Kasumi-1 (cell line): Measurements from ENCODE around the gene UTP11.

Source experiments
- DNase-seq, 2 experiments: peaks; one replicate each; lab custom pipeline; 2025; lab: John Stamatoyannopoulos, UW

Gene UTP11

DNA sequence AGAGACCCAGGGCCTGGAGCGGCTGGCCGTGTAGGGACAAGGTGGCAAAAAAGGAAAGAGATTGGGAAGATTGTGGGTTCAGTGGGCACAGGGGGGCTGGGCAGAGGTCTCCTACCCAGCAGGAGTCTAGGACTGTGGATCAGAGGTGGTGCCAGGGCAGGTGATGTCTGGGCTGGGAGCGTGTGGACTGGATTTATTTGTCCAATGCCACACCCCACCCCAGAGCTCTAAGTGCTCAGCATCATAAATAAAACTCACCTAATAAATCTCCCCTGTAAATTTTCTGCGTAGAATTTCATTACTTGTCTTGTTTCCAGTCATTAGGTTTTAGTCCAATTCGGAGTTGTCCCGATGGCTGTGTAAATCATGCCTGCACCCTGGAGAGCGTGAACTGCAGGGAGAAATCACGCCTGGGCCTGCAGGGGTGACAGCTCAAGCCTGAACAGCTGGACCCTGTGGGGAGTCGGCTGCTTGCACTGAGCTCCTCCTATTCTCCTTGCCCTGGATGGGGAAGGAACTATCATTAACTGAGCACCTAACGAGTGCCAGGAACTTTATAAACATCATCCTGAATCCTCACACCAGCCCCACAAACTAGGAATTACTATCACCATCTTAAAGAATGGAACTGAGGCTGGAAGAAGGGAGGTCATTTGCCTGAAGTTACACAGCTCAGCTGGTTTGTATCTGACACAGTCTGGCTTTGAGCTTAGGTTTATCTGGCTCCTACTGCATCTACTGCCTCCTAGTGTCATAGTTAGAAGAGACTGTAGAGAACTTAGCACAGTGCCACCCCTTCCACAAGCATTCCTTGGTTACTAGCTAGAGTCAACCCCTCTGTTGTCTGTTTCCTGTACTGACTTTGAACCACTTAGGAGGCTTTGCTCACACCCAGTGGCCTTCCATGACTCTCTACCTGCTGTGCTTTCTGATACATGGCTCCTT lies 59.0 kb downstream of the UTP11 start:
- peak; percentile 42 to 66 for DNase-seq

- no peak for DNase-seq
Observed at GRCh38 chr1:38072858-38073257, 60.3 kb downstream of the UTP11 start.

DNA sequence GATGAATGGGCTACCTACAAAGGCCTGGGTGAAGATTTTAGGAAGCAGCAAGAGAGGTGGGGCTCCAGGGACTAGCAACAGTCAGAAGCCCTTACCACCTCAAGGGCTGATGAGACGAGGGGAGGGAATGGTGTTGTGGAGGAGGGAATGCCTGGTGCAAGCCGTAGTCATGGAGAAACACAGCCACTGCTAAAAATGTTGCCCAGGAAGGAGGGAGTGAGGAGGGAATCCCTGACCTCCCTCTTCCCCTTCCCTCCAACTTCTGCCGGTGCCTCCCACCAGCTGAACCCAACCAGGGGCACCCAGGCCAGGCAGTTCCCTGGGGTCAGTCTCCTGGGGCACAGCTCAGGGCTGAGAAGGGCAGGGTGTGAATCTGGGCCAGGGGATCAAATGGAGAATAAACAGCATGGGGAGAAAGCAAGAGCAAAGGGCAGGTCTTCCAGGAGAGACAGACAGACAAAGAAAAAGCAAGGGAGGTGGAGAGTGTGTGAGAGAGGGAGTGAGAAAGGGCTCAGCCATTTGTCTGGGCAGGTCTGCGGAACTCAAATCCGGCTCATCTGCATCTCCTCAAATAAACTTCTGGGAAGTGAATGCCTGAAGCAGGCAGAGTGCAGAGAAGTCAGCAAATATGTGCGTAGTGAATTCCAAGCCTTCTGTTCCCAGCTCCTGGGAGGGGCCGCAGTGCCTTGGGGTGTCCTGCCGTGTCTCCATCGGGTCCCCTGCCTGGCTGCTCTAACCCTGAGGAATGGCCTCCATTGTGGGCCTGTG lies 61.2 kb downstream of the UTP11 start:
- no peak for DNase-seq

DNA sequence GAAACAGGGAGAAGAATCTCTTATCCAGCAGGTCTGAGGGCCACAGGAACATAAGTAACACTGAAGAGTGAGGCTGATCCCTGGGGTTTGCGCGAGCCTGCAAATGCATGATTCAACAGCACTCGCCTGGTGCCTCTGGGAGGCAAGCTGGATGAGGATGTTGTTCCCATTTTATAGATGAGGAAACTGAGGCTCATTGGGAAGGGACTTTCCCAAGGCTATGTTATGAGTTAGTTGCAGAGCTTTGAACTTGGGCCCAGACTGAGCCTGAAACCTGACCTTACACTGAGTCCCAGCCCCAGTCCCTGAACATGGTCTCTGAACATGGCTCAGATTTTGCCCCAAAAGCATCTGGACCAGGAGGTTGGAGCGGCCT lies 61.8 kb downstream of the UTP11 start:
- DNase-seq, result no peak
